ENCODE measurements around the gene MYO7A. TPM values are rescaled to one million over a fixed set of nuclear protein-coding genes. Genes with fewer than 3 reads are reported as not detected.

The MYO7A gene
- total and polyA plus RNA-seq, 2 donors (not counting 1 experiment from before 2014, with no cell fraction given) = 0.03 to 0.07 TPM

- H3K4me3 Mint-ChIP-seq = no peak overlapping the region
- H3K36me3 ChIP-seq (replicated peaks in 1 of 2; ENCODE audit: control extremely low read depth in 1 of 2, control insufficient read depth in 1 of 2, extremely low read depth in 1 of 2, insufficient read depth in 2 of 2, low read length in 1 of 2) = no peaks in the 10 kb centered on the region
These were observed 54.7 kb downstream of the MYO7A start for GRCh38 chr11:77182542-77183430.

More at GRCh38 chr11:77182542-77183430, 54.7 kb downstream of the MYO7A start:
- Histone ChIP-seq H3K27me3 (replicated peaks in 1 of 4; ENCODE audit: control extremely low read depth in 1 of 4, control insufficient read depth in 3 of 4, insufficient read depth in 4 of 4, low read length in 3 of 4) (no peaks in the 10 kb centered on the region), H3K4me1 (ENCODE audit: control insufficient read depth in 2 of 2, insufficient read depth in 2 of 2, low read length in 2 of 2) (no peaks in the 10 kb centered on the region), H3K27ac (ENCODE audit: low read length in 2 of 2) (no peak overlapping the region), H3K79me2 (ENCODE audit: control insufficient read depth, insufficient read depth, low read length) (no peaks in the 10 kb centered on the region), H3K9me3 (ENCODE audit: control extremely low read depth in 1 of 3, control insufficient read depth in 2 of 3, insufficient read depth in 1 of 3, low read length in 2 of 3) (no peaks in the 10 kb centered on the region), H3K9ac (ENCODE audit: low read length) (no peak overlapping the region), H3K4me3 (ENCODE audit: control extremely low read depth in 1 of 5, extremely low read depth in 1 of 5, insufficient read depth in 1 of 5, low read depth in 2 of 5, low read length in 4 of 5) (no peak overlapping the region), H4K20me1 (ENCODE audit: control insufficient read depth, insufficient read depth, low read length, poor library complexity, severe bottlenecking) (no peaks in the 10 kb centered on the region), H2AFZ (ENCODE audit: insufficient read depth, low read depth, low read length, poor library complexity, severe bottlenecking) (no peak overlapping the region), H3K4me2 (replicated peaks; ENCODE audit: low read depth, low read length, poor library complexity, severe bottlenecking) (no peak overlapping the region)
- Mint-ChIP-seq H3K9me3 (ENCODE audit: insufficient read depth) (no peaks in the 10 kb centered on the region), H3K27me3 (no peaks in the 10 kb centered on the region), H3K4me1 (no peaks in the 10 kb centered on the region), H3K27ac (no peak overlapping the region)
- POLR2A ChIA-PET = no interaction called here
- CTCF ChIA-PET = no interaction called here
- ATAC-seq (ENCODE audit: low read depth) (no peak), DNase-seq (no peak)
- intact Hi-C loops (cut with micrococcal nuclease) = no loop called here
- 91% methylated on average over 21 of the region's 21 CpGs for WGBS (ENCODE audit: insufficient coverage)
- TF ChIP-seq EZH2 (IDR thresholded peaks at IDR 0.05; ENCODE audit: borderline replicate concordance, insufficient read depth, low read depth, low read length, poor library complexity, severe bottlenecking) (no peak), CTCF (IDR thresholded peaks at IDR 0.05) (no peak)
